Measurements from ENCODE around the gene PPA1. TPM values are rescaled to one million over a fixed set of nuclear protein-coding genes. Genes with fewer than 3 reads are reported as not detected.
A peak's percentile ranks its signal among the peaks of the same experiment; 100 is the strongest.

The PPA1 gene
- total RNA-seq, 1 donor from 2014 or later: 175 TPM

GRCh38 chr10:70234668-70235447 lies 1.6 kb upstream of the PPA1 start:
- Histone ChIP-seq H3K36me3 (no peaks in the 10 kb centered on the region), H3K9me3 (no peaks in the 10 kb centered on the region), H3K27ac (peak overlapping the region; percentile 30), H3K4me3 (no peak overlapping the region), H3K27me3 (no peaks in the 10 kb centered on the region), H3K4me1 (peaks cover 19% of the 10 kb centered on the region)
- no peak for ATAC-seq
- no peak for TF ChIP-seq CTCF (IDR thresholded peaks at IDR 0.05)
- intact Hi-C loops (cut with DNase I): no loop called here
- no peak for DNase-seq

GRCh38 chr10:70233939-70234300 lies 691 bp upstream of the PPA1 start:
- ATAC-seq (no peak), DNase-seq (no peak)
- peaks cover 19% of the 10 kb centered on the region for H3K4me1 ChIP-seq
- H3K9me3 ChIP-seq: no peaks in the 10 kb centered on the region
- no peak for TF ChIP-seq CTCF (IDR thresholded peaks at IDR 0.05)
- no peaks in the 10 kb centered on the region for H3K27me3 ChIP-seq
- peak overlapping the region; percentile 82 for H3K27ac ChIP-seq
- intact Hi-C loops (cut with DNase I): no loop called here
- H3K36me3 ChIP-seq: no peaks in the 10 kb centered on the region
- peak overlapping the region; percentile 79 for H3K4me3 ChIP-seq

- ATAC-seq: no peak
- Histone ChIP-seq H3K36me3 (no peaks in the 10 kb centered on the region), H3K27me3 (no peaks in the 10 kb centered on the region), H3K4me3 (peak overlapping the region; percentile 79), H3K4me1 (peaks cover 27% of the 10 kb centered on the region), H3K27ac (peak overlapping the region; percentile 82), H3K9me3 (no peaks in the 10 kb centered on the region)
- DNase-seq: no peak
- TF ChIP-seq CTCF (IDR thresholded peaks at IDR 0.05): no peak
- intact Hi-C loops (cut with DNase I): no loop called here
Measured at GRCh38 chr10:70232859-70233108, 445 bp downstream of the PPA1 start.

GRCh38 chr10:70232155-70232858 lies 922 bp downstream of the PPA1 start:
- peak overlapping the region; percentile 79 for H3K4me3 ChIP-seq
- no peaks in the 10 kb centered on the region for H3K27me3 ChIP-seq
- H3K27ac ChIP-seq: peak overlapping the region; percentile 82
- peaks cover 27% of the 10 kb centered on the region for H3K4me1 ChIP-seq
- intact Hi-C loops (cut with DNase I): no loop called here
- H3K9me3 ChIP-seq: no peaks in the 10 kb centered on the region
- ATAC-seq (peak; percentile 42), DNase-seq (peak; percentile 79)
- H3K36me3 ChIP-seq: no peaks in the 10 kb centered on the region
- TF ChIP-seq CTCF (IDR thresholded peaks at IDR 0.05): no peak

GRCh38 chr10:70228491-70228890 lies 4.7 kb downstream of the PPA1 start:
- DNase-seq: no peak
- no peak overlapping the region for H3K4me3 ChIP-seq
- no peaks in the 10 kb centered on the region for H3K9me3 ChIP-seq
- H3K27ac ChIP-seq: no peak overlapping the region
- intact Hi-C loops (cut with DNase I): loop anchor here (5.0 kb wide), 1 partner anchor 134 kb away; no protein-coding TSS in a partner anchor
- peaks cover 23% of the 10 kb centered on the region for H3K4me1 ChIP-seq
- no peaks in the 10 kb centered on the region for H3K27me3 ChIP-seq
- H3K36me3 ChIP-seq: no peaks in the 10 kb centered on the region
- no peak for TF ChIP-seq CTCF (IDR thresholded peaks at IDR 0.05)
- ATAC-seq: no peak

All from upper lobe of right lung (tissue), 1 donor.